Fibroblast of mammary gland (primary cell): ENCODE data around the gene DCAF16.

Source experiments
- DNase-seq: peaks from one replicate; pipeline ENCODE4 v3.0.0-alpha.2; 2010; ENCODE audit warnings: low read depth
- H3K4me3 ChIP-seq: 2 replicates; pipeline ENCODE4 v1.5.1; 2011; ENCODE audit warnings: low read depth, mild to moderate bottlenecking, low read length, moderate library complexity; ENCODE audit not compliant: control insufficient read depth
- TF ChIP-seq, protein P1 (sequence below): conservative IDR thresholded peaks from 2 replicates; pipeline ENCODE4 v1.5.1; 2011; ENCODE audit warnings: low read depth, low read length, inconsistent platforms; ENCODE audit not compliant: control insufficient read depth, insufficient read depth

DCAF16 gene

DNA sequence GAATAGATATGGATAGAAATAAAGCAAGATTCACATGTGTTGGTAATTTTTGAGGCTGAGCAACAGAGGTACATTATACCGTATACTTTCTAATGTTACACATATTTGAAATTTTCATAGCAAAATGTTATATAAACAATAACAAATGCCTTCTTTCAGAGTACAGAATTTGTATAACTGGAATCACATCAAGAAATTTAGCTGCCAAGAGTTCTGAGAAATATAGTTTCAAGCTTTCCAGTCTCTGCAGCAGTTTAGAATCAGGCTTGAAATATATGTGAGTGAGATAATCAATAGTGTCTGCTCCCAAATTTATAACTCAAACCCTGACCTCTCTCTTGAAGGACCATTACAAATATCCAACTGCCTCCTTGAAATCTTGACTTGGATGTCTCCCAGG, 52.9 kb downstream of the DCAF16 start:
- no peak for DNase-seq
- H3K4me3 ChIP-seq = no peak overlapping the region
- TF ChIP-seq, protein P1, sequence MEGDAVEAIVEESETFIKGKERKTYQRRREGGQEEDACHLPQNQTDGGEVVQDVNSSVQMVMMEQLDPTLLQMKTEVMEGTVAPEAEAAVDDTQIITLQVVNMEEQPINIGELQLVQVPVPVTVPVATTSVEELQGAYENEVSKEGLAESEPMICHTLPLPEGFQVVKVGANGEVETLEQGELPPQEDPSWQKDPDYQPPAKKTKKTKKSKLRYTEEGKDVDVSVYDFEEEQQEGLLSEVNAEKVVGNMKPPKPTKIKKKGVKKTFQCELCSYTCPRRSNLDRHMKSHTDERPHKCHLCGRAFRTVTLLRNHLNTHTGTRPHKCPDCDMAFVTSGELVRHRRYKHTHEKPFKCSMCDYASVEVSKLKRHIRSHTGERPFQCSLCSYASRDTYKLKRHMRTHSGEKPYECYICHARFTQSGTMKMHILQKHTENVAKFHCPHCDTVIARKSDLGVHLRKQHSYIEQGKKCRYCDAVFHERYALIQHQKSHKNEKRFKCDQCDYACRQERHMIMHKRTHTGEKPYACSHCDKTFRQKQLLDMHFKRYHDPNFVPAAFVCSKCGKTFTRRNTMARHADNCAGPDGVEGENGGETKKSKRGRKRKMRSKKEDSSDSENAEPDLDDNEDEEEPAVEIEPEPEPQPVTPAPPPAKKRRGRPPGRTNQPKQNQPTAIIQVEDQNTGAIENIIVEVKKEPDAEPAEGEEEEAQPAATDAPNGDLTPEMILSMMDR = no peak

DNA sequence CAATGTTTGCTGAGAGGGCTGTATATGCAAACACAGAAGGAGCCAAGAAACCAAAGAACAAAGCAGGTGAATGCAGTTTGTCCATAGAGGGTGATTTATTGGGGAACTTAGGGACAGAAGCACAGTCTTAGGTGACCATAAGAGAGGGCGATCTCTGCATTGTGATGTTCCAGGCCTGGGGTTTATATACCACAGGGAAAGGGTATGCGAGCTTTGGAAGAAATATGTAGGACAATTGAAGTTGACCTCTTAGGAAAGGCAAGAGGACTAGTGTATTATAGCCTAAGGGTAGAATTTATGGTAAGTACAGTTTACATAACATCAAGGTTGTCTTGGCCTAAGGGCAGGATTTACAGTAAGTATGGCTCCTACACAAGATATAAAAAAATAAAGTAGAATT, 56.9 kb downstream of the DCAF16 start:
- no peak for DNase-seq
- TF ChIP-seq, protein P1 = no peak
- H3K4me3 ChIP-seq = no peak overlapping the region
